Right cardiac atrium (tissue), 5 donors: ENCODE data around the gene PLN. TPM values are rescaled to one million over a fixed set of nuclear protein-coding genes. Genes with fewer than 3 reads are reported as not detected.

Experiments used
- ATAC-seq, 2 donors: fragments of 200-7000 bp; cut with Tn5 transposase; one replicate each; pipeline versions ENCODE4 v1.8.0 to v1.9.1; 2020; ENCODE audit warnings: moderate library complexity in 2 of 2, mild to moderate bottlenecking in 1 of 2
- DNase-seq, 3 donors: peaks; one replicate each; pipeline ENCODE4 v3.0.0-alpha.2; 2020
- H3K27ac ChIP-seq: one replicate; pipeline ENCODE4 v1.5.1; 2013; ENCODE audit warnings: mild to moderate bottlenecking, low read length, control low read depth, moderate library complexity
- H3K27me3 ChIP-seq: one replicate; pipeline ENCODE4 v1.6.1; 2013; ENCODE audit not compliant: control insufficient read depth, insufficient read depth
- H3K4me1 ChIP-seq: one replicate; pipeline ENCODE4 v1.6.1; 2013; ENCODE audit warnings: low read length; ENCODE audit not compliant: control insufficient read depth, insufficient read depth
- H3K4me3 ChIP-seq: one replicate; pipeline ENCODE4 v1.5.1; 2013; ENCODE audit warnings: low read length, control low read depth
- H3K9me3 ChIP-seq: one replicate; pipeline ENCODE4 v1.6.1; 2013; ENCODE audit warnings: low read length; ENCODE audit not compliant: control insufficient read depth
- WGBS: extraction: QIAGEN DNeasy Blood & Tissue Kit; methylation state at CpG from one replicate; pipeline ENCODE4 v1.1.7; 2013; 5-methylcytosine and 5-hydroxymethylcytosine counted together
- intact Hi-C, 4 donors: fragments of 100-400 bp; cut with DNase I; formaldehyde crosslinking; loops; one replicate each; pipeline versions ENCODE4 v1.11.0 to v1.14.0; 2022 to 2023
- polyA plus RNA-seq: library from polyadenylated mRNA; stranded (reverse); fragments of 200-250 nt; gene quantifications from one replicate; pipeline ENCODE4 v1.2.3, GENCODE V29; 2013
- total RNA-seq, 4 donors: library from RNA; stranded (reverse); fragmentation: NEBNext Ultra II Directional; extraction: Animal tissue kit (Norgen Biotek cat#: 25700); gene quantifications; one replicate each; pipeline ENCODE4 v1.2.1, GENCODE V29; 2021
- donor health status: healthy with polysubstance abuse.
- donor health status: DM: no; HTN: yes; CAD: no.
- donor health status: DM: no; HTN: no; CAD: no.
- donor health status: DM: no; HTN: yes; CAD: no; lungs with severe emphysema.
- donor health status: DM: yes; HTN: yes; CAD: no.

Gene PLN
- total and polyA plus RNA-seq, 5 donors = 654 to 1,907 (median 1,272) TPM

DNA sequence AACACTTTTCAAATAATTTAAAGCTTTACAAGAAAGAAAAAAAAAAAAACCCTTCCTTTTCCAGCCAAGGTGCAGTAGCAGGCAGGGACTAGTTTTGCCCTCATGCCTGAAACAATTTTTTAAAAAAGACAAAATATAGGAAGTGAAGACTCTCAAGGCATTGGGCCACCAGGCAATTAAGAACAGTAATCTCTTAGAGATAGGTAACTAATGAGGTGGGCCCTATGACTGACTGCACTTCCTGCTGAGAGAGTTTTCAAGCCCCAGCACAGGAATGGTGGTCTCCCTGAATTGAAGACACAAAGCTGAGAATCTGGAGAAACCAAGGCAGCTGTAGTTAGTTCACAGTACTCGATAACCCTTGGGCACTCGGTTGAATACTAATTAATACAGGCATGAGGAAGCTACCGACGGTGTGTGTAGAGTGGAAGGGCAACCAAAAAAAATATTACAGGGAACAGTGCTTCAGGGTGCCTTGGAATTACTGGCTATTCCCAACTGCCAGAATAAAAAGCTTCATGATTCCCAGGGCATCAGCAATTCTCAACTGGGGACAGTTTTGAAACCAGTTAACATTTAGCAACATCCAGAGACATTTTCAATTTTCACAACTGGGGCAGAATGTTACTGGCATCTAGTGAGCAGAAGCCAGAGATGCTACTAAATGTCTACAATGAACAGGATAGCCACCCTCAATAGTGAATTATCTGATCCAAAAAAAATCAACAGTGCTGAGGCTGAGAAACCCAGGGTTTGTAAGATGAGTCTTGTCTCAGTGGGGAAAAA lies 36.0 kb upstream of the PLN start:
- ATAC-seq = no peak
- H3K4me1 ChIP-seq = no peaks in the 10 kb centered on the region
- WGBS = 70% methylated on average over 4 of the region's 4 CpGs
- peak overlapping the region; percentile 7 for H3K4me3 ChIP-seq
- no peaks in the 10 kb centered on the region for H3K9me3 ChIP-seq
- H3K27me3 ChIP-seq = no peaks in the 10 kb centered on the region
- intact Hi-C loops = loop anchor here in 2 of 4 donors (5.0 to 10.0 kb wide), 2 partner anchors 35 to 227 kb away; partner anchors contain the start of gene PLN (in 1 of the 2)
- peak overlapping the region; percentile 91 for H3K27ac ChIP-seq
- no peak for DNase-seq

DNA sequence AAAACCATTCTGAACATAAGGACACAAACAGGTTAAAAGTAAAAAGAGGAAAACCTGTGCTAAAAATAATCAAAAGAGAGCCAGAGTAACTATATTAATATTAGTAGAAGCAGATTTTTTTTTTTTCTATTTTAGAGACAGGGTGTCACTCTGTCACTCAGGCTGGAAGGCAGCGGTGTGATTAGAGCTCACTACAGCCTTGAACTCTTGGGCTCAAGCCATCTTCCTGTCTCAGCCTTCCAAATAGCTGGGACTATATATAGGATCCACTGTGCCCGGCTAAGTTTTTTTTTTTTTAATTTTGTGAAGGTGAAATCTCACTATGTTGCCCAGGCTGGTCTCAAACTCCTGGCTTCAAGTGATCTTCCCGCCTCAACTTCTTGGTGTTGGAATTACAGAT lies 33.4 kb upstream of the PLN start:
- peak; percentile 94 to 98 for ATAC-seq
- H3K4me3 ChIP-seq = no peak overlapping the region
- H3K9me3 ChIP-seq = no peaks in the 10 kb centered on the region
- intact Hi-C loops = loop anchor here in 2 of 4 donors (5.0 to 10.0 kb wide), 2 partner anchors 33 to 230 kb away; partner anchors contain the start of gene PLN (in 1 of the 2)
- H3K27ac ChIP-seq = no peak overlapping the region
- H3K27me3 ChIP-seq = no peaks in the 10 kb centered on the region
- WGBS = 48% methylated on average over 3 of the region's 3 CpGs
- no peaks in the 10 kb centered on the region for H3K4me1 ChIP-seq
- peak in 2 of 3 donors; percentile 28 to 66 for DNase-seq

DNA sequence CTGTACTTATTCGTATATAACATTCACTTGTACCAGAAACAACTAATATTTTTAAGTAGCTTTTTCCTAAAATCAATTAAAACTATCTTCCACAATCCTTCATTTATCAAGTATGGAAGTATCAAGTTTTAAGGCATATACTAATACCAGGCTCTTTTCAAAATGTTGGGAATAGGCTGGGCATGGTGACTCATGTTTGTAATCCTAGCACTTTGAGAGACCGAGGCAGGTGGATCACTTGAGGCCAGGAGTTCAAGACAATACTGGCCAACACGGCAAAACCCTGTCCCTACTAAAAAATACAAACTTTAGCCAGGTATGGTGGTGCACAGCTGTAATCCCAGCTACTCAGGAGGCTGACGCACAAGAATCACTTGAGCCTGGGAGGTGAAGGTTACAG lies 25.7 kb upstream of the PLN start:
- DNase-seq = no peak
- H3K4me3 ChIP-seq = no peak overlapping the region
- H3K27ac ChIP-seq = no peak overlapping the region
- no peak for ATAC-seq
- no peaks in the 10 kb centered on the region for H3K9me3 ChIP-seq
- no peaks in the 10 kb centered on the region for H3K27me3 ChIP-seq
- intact Hi-C loops = no loop called here
- H3K4me1 ChIP-seq = peaks cover 2% of the 10 kb centered on the region
- WGBS = 96% methylated on average over 4 of the region's 4 CpGs

DNA sequence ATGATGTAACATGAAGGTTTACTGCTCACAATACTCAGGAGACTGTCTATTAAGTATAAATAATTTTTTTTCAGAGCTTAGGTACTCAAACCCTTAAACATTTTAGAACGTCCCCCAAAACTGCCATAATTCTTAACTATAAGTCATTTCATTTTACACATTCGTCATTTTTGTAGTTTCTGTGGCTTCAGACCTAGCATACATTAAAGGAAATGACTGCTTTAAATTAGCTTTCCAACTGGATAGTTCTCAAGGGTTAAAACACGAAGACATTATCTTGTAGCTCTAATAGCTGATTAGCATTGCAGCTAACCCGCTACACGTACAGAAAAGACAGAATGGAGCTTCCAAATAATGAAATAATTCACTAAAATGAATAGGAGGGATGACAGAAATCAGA lies 24.9 kb upstream of the PLN start:
- intact Hi-C loops = no loop called here
- no peak overlapping the region for H3K4me3 ChIP-seq
- H3K27ac ChIP-seq = no peak overlapping the region
- WGBS = 72% methylated on average over 5 of the region's 5 CpGs
- DNase-seq (no peak), ATAC-seq (no peak)
- peaks cover 2% of the 10 kb centered on the region for H3K4me1 ChIP-seq
- H3K27me3 ChIP-seq = no peaks in the 10 kb centered on the region
- H3K9me3 ChIP-seq = no peaks in the 10 kb centered on the region

DNA sequence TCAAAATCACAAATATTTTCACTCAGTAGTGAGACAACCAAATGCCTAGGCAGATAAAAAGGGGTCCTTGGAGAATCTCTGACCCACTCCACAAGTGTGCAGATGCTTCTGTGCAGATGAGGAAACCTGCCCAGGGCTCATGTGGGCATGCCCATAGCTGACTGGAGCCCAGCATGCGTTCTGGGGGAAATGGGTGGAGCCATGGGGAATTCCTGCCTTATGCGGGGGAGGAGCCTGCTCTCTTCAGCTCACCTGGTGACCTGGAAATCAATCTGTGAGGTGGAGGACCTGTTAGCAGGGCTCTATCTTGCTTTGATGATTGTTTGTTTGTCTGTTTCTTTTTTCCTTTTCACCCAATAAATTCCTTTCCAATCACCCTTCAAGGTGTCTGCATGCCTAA lies 23.4 kb upstream of the PLN start:
- ATAC-seq (no peak), DNase-seq (no peak)
- peaks cover 2% of the 10 kb centered on the region for H3K4me1 ChIP-seq
- no peak overlapping the region for H3K27ac ChIP-seq
- H3K9me3 ChIP-seq = no peaks in the 10 kb centered on the region
- intact Hi-C loops = no loop called here
- no peaks in the 10 kb centered on the region for H3K27me3 ChIP-seq
- H3K4me3 ChIP-seq = no peak overlapping the region
- 74% methylated on average over 2 of the region's 2 CpGs for WGBS

DNA sequence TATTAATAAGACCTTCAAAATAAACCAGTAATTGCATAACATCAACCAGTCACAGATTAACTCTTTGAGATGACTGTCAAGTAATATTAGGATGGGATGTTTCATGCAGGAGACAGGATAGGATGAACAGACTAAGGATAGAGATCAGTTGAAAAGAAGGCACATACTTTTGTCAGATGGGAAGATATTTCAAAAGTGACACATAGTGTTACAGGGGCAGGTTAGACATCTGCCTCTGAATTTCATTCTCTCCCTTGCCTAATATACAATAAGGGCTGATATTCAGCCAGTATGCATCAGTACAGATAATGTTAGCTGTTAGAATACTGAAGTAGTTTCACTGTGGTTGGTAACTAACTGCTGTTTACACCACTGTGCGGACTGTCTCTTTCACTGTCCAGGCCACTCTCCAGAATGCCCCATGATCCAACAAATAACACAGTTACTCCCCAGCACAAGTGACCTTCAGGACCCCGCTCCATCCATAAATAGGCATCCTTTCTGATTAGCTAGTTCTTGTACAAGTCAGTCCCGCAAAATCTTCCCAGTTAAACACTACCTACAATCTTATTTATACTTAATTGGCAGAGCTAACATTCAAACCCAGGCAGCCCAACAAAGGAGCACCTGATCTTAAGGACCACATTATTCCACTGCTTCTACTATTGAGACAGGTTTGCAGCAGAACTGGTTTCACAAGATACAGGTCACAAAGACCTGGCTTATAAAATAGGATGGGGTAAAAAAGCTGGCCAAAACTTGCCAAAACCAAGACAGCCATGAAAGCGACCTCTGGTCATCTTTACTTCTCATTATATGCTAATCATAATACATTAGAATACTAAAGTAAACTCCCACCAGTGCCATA lies 21.9 kb upstream of the PLN start:
- DNase-seq = no peak
- H3K4me3 ChIP-seq = no peak overlapping the region
- peak overlapping the region; percentile 71 for H3K27ac ChIP-seq
- H3K4me1 ChIP-seq = peaks cover 2% of the 10 kb centered on the region
- 72% methylated on average over 4 of the region's 4 CpGs for WGBS
- ATAC-seq = peak; percentile 66 to 71
- intact Hi-C loops = no loop called here
- no peaks in the 10 kb centered on the region for H3K27me3 ChIP-seq
- no peaks in the 10 kb centered on the region for H3K9me3 ChIP-seq

DNA sequence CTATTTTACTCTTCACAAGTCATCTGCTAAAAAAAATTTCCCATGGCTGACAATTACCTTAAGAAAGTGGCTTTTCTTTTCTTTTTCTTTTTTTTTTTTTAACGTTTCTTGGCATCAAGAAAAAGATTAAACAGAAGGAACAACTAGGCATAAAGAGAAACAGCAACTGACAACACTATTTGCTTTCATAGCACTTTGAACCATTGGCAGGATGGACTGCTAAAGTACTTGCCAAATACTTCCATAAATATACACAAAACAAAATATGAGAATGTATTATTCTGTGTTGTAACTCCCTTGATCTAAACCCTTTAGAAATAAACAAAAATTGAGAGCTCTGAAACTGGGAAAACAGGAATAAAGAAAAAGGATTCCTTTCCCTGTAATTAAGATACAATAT lies 20.0 kb upstream of the PLN start:
- H3K4me1 ChIP-seq = peaks cover 2% of the 10 kb centered on the region
- 15% methylated on average over 1 of the region's 1 CpG for WGBS
- ATAC-seq = no peak
- no peaks in the 10 kb centered on the region for H3K27me3 ChIP-seq
- no peak for DNase-seq
- H3K9me3 ChIP-seq = no peaks in the 10 kb centered on the region
- no peak overlapping the region for H3K4me3 ChIP-seq
- intact Hi-C loops = no loop called here
- no peak overlapping the region for H3K27ac ChIP-seq

DNA sequence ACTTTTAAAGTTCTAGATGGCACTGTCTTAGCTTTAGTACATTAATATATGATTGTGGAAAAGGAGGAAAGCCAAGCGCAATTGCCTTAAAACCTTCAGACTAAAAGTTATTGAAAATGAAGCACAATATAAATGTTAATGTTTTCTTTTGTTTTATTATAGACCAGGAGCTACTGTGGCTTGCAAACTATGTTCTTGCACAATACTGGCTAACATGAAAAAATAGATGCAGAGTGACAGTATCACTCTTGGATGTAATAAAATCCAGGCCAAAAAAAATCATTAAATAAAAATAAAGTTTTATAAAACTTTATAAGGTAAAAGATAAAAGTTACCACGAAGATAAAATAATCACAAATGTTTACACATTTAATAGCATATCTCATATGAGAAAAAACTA lies 18.3 kb upstream of the PLN start:
- ATAC-seq (no peak), DNase-seq (no peak)
- Histone ChIP-seq H3K27me3 (no peaks in the 10 kb centered on the region), H3K4me1 (peaks cover 2% of the 10 kb centered on the region), H3K4me3 (no peak overlapping the region), H3K27ac (no peak overlapping the region), H3K9me3 (no peaks in the 10 kb centered on the region)
- WGBS = 85% methylated on average over 2 of the region's 2 CpGs
- intact Hi-C loops = no loop called here

DNA sequence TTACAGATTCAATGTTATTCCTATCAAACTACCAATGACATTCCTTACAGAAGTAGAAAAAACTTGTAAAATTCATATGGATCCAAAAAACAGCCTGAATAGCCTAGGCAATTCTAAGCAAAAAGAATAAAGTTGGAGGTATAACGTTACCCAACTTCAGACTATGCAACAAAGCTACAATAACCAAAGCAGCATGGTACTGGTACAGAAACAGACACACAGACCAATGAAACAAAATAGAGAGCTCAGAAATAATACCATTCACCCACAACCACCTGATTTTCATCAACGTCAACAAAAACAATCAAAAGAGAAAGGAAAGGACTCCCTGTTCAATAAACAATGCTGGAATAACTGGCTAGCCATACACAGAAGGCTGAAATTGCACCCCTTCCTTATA lies 17.2 kb upstream of the PLN start:
- Histone ChIP-seq H3K9me3 (no peaks in the 10 kb centered on the region), H3K4me3 (no peak overlapping the region), H3K27ac (no peak overlapping the region), H3K4me1 (peaks cover 2% of the 10 kb centered on the region), H3K27me3 (no peaks in the 10 kb centered on the region)
- DNase-seq (no peak), ATAC-seq (no peak)
- 99% methylated on average over 2 of the region's 2 CpGs for WGBS
- intact Hi-C loops = no loop called here

DNA sequence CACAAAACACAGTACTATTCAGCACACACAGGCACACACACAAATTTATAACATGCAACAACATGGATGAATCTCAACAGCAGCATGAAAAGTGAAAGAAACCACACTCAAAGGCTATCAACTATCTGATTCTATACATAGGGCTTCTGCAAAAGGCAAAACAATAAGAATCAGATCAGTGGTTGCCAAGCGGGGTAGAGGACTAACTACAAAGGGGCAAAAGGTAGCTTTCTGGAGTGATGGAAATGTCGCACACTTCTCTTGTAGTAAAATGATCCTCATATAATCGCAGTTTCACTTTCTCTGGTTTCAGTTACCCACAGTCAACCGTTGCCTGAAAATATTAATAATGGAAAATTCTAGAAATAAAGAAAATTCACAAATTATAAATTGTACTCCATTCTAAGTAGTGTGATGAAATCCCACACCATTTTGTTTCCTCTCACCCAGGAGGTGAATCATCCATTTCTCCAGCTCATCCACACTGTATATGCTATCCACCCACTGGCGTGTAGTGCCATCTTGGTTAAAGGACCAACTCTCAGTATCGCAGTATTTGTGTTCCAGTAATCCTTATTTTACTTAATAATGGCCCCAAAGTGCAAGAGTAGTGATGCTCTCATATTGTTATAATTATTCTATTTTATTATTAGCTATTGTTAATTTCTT lies 12.8 kb upstream of the PLN start:
- no peaks in the 10 kb centered on the region for H3K9me3 ChIP-seq
- ATAC-seq (no peak), DNase-seq (no peak)
- H3K4me1 ChIP-seq = peaks cover 2% of the 10 kb centered on the region
- no peak overlapping the region for H3K27ac ChIP-seq
- H3K4me3 ChIP-seq = no peak overlapping the region
- H3K27me3 ChIP-seq = no peaks in the 10 kb centered on the region
- intact Hi-C loops = no loop called here
- WGBS = 97% methylated on average over 6 of the region's 6 CpGs

DNA sequence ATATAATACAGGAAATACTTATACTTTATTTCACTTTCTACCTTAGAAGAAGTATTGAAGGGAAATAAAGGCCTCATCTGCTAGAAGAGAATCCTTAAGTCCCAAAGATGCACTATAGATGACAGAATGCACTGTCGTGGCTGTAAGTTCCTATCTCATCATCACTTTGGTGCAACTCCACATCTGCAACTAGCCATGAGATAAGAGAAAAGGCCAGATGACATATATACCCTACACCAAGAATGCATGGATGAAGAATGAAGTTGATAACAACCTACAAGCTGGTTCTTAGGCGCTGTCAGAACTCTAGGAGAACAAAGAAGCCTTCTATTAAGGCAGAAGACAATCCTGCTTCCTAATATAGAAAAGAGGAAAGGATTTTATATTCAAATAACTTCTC lies 11.6 kb upstream of the PLN start:
- H3K4me1 ChIP-seq = peaks cover 2% of the 10 kb centered on the region
- ATAC-seq = no peak
- intact Hi-C loops = no loop called here
- H3K4me3 ChIP-seq = peak overlapping the region; percentile 48
- DNase-seq = no peak
- WGBS = 60% methylated on average over 2 of the region's 2 CpGs
- no peaks in the 10 kb centered on the region for H3K9me3 ChIP-seq
- peak overlapping the region; percentile 75 for H3K27ac ChIP-seq
- no peaks in the 10 kb centered on the region for H3K27me3 ChIP-seq
